Measurements from ENCODE around the gene DIO1. TPM values are rescaled to one million over a fixed set of nuclear protein-coding genes. Genes with fewer than 3 reads are reported as not detected.

Gene DIO1
- not detected for total RNA-seq

DNA sequence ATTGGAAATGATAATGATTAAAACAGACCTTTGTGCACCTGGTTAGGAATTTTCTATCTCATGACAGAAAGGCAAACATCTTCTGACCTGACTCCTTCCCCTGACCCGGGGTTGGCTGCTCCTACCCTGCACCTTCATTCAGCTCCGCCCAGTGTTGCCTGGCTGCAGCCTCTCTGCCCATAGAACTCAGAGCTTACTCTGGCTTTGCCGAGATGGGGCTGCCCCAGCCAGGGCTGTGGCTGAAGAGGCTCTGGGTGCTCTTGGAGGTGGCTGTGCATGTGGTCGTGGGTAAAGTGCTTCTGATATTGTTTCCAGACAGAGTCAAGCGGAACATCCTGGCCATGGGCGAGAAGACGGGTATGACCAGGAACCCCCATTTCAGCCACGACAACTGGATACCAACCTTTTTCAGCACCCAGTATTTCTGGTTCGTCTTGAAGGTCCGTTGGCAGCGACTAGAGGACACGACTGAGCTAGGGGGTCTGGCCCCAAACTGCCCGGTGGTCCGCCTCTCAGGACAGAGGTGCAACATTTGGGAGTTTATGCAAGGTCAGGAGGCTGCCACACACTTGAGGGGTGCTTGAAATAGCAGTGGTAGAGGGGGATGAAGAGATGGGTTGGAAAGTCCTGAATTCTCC is at the start of gene DIO1:
DIO1 (plus strand) TSS at position 189 of the 638 bp plus-strand sequence; CDS start at position 213, 24 bp downstream.
- H3K27me3 ChIP-seq = no peaks in the 10 kb centered on the region
- intact Hi-C loops (cut with DNase I) = no loop called here
- 74 to 77% methylated on average over 3 to 8 of the region's 14 CpGs for WGBS, 2 donors
- H3K36me3 ChIP-seq = no peaks in the 10 kb centered on the region
- H3K9me3 ChIP-seq = no peaks in the 10 kb centered on the region
- no peak within 1 kb of the TSS for H3K4me3 ChIP-seq
- DNase-seq = no peak
- peaks cover 4 to 60% (median 21%) of the 10 kb centered on the region in 3 donors for H3K4me1 ChIP-seq
- TF ChIP-seq, protein P1, sequence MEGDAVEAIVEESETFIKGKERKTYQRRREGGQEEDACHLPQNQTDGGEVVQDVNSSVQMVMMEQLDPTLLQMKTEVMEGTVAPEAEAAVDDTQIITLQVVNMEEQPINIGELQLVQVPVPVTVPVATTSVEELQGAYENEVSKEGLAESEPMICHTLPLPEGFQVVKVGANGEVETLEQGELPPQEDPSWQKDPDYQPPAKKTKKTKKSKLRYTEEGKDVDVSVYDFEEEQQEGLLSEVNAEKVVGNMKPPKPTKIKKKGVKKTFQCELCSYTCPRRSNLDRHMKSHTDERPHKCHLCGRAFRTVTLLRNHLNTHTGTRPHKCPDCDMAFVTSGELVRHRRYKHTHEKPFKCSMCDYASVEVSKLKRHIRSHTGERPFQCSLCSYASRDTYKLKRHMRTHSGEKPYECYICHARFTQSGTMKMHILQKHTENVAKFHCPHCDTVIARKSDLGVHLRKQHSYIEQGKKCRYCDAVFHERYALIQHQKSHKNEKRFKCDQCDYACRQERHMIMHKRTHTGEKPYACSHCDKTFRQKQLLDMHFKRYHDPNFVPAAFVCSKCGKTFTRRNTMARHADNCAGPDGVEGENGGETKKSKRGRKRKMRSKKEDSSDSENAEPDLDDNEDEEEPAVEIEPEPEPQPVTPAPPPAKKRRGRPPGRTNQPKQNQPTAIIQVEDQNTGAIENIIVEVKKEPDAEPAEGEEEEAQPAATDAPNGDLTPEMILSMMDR (IDR thresholded peaks at IDR 0.05) = no peak
- TF ChIP-seq POLR2A (IDR thresholded peaks at IDR 0.05) = no peak
- peak within 1 kb of the TSS in 1 of 4 donors; percentile 12 for H3K27ac ChIP-seq

DNA sequence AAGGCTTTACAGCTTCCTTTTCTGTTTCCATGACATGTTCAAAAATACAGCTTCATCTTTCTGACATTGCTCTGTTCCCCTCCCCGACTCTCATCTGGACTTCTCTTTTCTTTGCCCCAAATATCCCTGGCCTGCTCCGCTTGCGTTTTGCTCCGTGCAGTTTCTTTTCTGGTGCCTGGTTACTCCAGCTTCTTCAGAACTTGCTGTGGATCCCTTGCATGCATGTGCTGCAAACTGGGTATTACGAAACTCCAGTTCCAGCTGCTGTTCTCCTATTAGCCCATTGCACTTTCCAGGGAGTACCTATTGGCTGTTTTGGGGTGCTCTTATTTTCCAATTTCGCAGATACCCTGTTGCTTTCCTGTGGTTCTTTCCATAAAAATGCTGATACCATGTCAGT is 46.0 kb upstream of the DIO1 start:
- Histone ChIP-seq H3K27me3 (no peaks in the 10 kb centered on the region), H3K27ac (no peak overlapping the region), H3K36me3 (peaks cover 0 to 20% (median 0%) of the 10 kb centered on the region in 3 donors), H3K9me3 (peaks cover 0 to 3% (median 0%) of the 10 kb centered on the region in 3 donors), H3K4me1 (no peaks in the 10 kb centered on the region), H3K4me3 (no peak overlapping the region)
- 88 to 93% methylated on average over 6 of the region's 6 CpGs for WGBS, 2 donors
- no peak for TF ChIP-seq POLR2A (IDR thresholded peaks at IDR 0.05)
- TF ChIP-seq, protein P1 (IDR thresholded peaks at IDR 0.05) = no peak
- intact Hi-C loops (cut with DNase I) = no loop called here
- DNase-seq = no peak

DNA sequence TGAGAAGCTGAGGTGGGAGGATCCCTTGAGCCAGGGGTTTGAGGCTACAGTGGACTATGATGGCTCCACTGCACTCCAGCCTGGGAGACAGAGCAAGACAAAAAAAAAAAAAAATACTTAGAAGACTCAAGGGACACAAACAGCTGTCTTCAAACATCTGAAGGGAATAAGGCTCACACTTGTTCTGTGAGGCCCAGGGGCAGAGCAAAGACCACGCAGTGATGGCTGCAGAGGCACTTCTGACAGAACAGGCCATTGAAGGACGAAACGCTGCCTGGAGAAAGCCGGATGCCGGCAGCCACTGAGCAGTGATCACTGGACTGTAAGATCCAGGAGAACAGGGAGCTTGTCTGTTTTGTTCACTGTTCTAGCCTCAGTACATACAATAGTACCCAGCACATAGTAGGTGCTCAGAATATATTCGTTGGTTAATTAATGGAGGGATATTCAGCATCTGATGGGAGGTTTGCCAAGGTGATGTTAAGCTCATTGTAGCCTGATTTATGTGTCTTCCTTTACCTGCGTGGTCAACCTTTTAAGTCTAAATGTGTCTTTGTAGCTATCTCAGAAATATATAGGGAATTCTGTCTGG is 43.8 kb upstream of the DIO1 start:
- Histone ChIP-seq H3K4me3 (no peak overlapping the region), H3K9me3 (no peaks in the 10 kb centered on the region), H3K36me3 (peaks cover 0 to 42% (median 6%) of the 10 kb centered on the region in 3 donors), H3K27me3 (no peaks in the 10 kb centered on the region), H3K4me1 (no peaks in the 10 kb centered on the region), H3K27ac (no peak overlapping the region)
- WGBS, 2 donors = 85 to 91% methylated on average over 7 of the region's 7 CpGs
- intact Hi-C loops (cut with DNase I) = no loop called here
- TF ChIP-seq POLR2A (IDR thresholded peaks at IDR 0.05) = no peak
- TF ChIP-seq, protein P1 (IDR thresholded peaks at IDR 0.05) = no peak
- DNase-seq = no peak

DNA sequence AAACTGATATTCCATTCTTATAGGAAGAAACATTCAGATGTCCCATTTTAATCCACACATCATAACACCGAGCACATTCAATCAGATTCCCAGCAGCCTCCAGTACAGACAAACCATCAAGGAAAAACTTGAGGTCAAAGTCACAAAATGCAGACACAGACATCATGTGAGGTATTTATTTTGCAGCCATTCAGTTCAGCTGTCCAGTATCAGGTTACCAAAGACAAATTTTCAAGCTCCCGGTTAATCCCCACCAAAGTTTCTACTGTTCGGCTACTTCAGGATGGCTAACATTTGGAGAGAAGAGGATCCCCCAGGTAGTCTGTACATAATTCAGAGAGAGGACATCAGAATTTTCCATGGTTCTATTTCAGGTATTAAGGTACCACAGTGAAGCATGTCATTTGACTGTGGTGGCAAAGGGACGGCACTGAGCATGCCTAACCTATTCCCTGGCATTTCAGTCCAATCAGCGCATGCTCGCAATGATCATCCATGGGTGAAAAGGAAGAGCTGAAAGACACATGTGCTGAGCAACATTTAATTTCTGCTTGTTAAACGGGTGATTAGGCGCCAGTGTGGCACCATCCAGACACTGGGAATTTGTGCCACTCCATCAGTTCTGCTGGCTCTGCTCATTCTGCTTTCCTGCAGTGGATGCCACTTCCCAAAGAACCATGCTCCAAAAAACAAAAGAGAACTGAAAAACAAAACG is 42.3 kb upstream of the DIO1 start:
- WGBS, 2 donors = 83 to 84% methylated on average over 9 of the region's 9 CpGs
- no peak for DNase-seq
- H3K27ac ChIP-seq = no peak overlapping the region
- no peaks in the 10 kb centered on the region for H3K27me3 ChIP-seq
- no peak for TF ChIP-seq POLR2A (IDR thresholded peaks at IDR 0.05)
- TF ChIP-seq, protein P1 (IDR thresholded peaks at IDR 0.05) = no peak
- no peak overlapping the region for H3K4me3 ChIP-seq
- H3K4me1 ChIP-seq = no peaks in the 10 kb centered on the region
- H3K36me3 ChIP-seq = peaks cover 0 to 58% (median 7%) of the 10 kb centered on the region in 3 donors
- no peaks in the 10 kb centered on the region for H3K9me3 ChIP-seq
- intact Hi-C loops (cut with DNase I) = no loop called here

DNA sequence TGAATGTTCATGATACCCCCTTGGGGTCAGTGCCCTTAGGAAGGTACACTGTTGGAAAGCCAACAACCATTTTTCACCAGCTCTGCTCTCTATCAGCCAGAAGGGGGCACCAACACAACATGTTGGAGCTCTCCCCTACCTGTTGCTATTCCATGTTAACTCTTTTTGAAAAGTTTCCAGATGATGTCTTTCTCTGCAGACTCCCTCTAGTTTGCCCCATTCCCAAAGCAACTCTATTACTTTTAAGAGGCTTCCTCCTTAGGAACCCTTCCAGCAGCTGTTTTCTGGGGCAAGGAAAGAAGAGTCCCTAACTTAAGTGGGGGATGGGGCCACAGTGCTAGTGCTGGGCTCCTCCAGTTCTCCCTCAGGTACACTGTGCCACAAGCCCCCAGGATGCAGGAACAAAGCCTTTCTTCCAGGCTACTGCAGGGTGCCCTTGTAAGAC is 33.0 kb upstream of the DIO1 start:
- peaks cover 0 to 4% (median 0%) of the 10 kb centered on the region in 3 donors for H3K4me1 ChIP-seq
- no peak for DNase-seq
- intact Hi-C loops (cut with DNase I) = no loop called here
- H3K27me3 ChIP-seq = no peaks in the 10 kb centered on the region
- TF ChIP-seq, protein P1 (IDR thresholded peaks at IDR 0.05) = peak in 5 of 6 experiments; percentile 46 to 76 (median 70)
- TF ChIP-seq POLR2A (IDR thresholded peaks at IDR 0.05) = no peak
- no peak overlapping the region for H3K4me3 ChIP-seq
- H3K9me3 ChIP-seq = no peaks in the 10 kb centered on the region
- peaks cover 3 to 81% (median 7%) of the 10 kb centered on the region in 3 donors for H3K36me3 ChIP-seq
- H3K27ac ChIP-seq = no peak overlapping the region
